Neuron (in vitro differentiated cells): ENCODE results near the gene EFNA5.

Experiments
- H2AFZ ChIP-seq: one replicate; pipeline ENCODE4 v1.6.1; 2013; ENCODE audit warnings: low read depth, mild to moderate bottlenecking, inconsistent platforms, low read length, moderate library complexity
- H3K27me3 ChIP-seq: one replicate; pipeline ENCODE4 v1.6.1; 2013; ENCODE audit warnings: low read length; ENCODE audit not compliant: insufficient read depth
- H3K36me3 ChIP-seq: one replicate; pipeline ENCODE4 v1.6.1; 2013; ENCODE audit warnings: low read length; ENCODE audit not compliant: insufficient read depth
- H3K4me1 ChIP-seq: one replicate; pipeline ENCODE4 v1.6.1; 2013; ENCODE audit warnings: low read length; ENCODE audit not compliant: insufficient read depth
- H3K4me3 ChIP-seq: 2 replicates; pipeline ENCODE4 v1.5.1; 2013; ENCODE audit warnings: mild to moderate bottlenecking, low read length, moderate library complexity
- H3K9me3 ChIP-seq: one replicate; pipeline ENCODE4 v1.6.1; 2013; ENCODE audit warnings: low read length

EFNA5 gene

DNA sequence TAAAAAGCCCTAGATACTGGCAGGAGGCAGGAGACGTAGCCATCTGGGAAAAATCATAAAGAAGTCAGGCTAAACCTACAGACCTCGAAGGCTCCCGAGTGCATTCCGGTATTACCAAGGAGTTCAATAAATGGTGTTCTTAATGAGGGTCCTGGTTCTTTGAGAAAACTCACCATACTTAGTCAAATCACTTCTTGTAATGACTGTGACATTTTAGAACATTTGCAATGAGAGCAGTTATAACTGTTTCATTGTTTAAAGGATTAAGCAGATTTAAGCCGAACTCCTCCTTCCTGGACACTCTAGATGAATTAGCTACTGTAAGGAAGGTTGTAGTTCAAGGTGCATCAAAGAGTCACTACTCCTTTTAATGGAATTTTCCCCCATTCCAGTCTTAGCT, 67.8 kb downstream of the EFNA5 start:
- Histone ChIP-seq H3K36me3 (peaks cover 4% of the 10 kb centered on the region), H3K4me1 (peaks cover 8% of the 10 kb centered on the region), H2AFZ (no peak overlapping the region), H3K4me3 (no peak overlapping the region), H3K9me3 (no peaks in the 10 kb centered on the region), H3K27me3 (no peaks in the 10 kb centered on the region)

DNA sequence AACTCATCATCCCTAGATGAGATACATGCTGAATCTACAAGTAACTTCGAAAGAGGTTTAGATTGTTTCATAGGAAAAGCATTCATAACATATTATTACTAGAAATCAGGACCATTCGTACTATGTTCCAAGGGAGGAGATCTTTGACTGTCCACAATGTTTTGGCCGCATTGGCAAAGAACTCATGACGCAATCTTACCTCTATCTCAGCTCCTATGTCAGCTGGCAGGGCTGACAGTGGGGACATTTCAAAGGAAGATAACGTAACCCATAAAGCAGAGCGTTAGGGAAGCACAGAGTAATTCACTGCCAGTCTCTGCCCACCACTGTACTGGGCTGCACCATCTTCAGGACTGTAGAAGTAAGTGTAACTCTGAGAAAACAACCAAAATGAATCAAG, 69.7 kb downstream of the EFNA5 start:
- Histone ChIP-seq H3K9me3 (no peaks in the 10 kb centered on the region), H3K4me3 (no peak overlapping the region), H3K4me1 (no peaks in the 10 kb centered on the region), H3K27me3 (no peaks in the 10 kb centered on the region), H2AFZ (no peak overlapping the region), H3K36me3 (peaks cover 4% of the 10 kb centered on the region)

DNA sequence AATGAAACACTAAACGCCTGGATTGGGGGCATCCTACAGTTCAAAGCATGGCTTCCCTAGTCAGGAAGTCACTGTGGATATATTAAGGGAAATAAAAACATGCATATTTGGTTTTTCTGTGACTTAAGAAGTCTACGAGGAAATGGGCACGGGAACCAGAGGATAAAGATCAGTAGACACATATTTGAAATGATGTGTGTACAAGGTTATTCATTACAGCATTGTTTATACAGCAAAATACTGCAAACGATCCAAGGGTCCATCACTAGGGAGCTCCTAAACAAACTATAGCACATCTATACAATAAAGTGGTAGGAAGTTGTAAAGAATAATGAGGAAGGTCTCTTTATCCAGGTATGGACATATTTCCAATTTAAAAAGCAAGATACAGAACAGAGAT, 71.8 kb downstream of the EFNA5 start:
- Histone ChIP-seq H3K4me1 (no peaks in the 10 kb centered on the region), H3K27me3 (no peaks in the 10 kb centered on the region), H3K9me3 (no peaks in the 10 kb centered on the region), H3K4me3 (no peak overlapping the region), H2AFZ (no peak overlapping the region), H3K36me3 (peaks cover 4% of the 10 kb centered on the region)

DNA sequence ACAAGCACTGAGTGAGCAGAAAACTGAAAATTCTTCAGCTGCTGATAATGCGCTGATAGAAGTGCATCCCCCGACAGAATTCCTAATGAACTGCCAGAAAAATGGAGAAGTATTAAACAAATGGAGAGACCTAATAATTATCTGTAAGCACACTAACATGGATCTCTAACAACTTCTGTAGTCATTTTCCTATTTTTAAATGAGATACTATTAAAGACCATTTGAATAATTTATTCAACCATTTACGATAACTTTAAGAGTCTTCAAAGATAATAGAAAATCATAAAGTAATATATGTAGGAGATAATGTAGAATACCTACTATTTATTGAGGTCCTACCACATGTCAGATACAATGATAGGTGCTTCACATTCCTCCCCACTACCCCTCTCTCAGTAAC, 72.9 kb downstream of the EFNA5 start:
- H3K27me3 ChIP-seq = no peaks in the 10 kb centered on the region
- no peak overlapping the region for H3K4me3 ChIP-seq
- H3K36me3 ChIP-seq = peaks cover 4% of the 10 kb centered on the region
- no peaks in the 10 kb centered on the region for H3K9me3 ChIP-seq
- peaks cover 9% of the 10 kb centered on the region for H3K4me1 ChIP-seq
- no peak overlapping the region for H2AFZ ChIP-seq

DNA sequence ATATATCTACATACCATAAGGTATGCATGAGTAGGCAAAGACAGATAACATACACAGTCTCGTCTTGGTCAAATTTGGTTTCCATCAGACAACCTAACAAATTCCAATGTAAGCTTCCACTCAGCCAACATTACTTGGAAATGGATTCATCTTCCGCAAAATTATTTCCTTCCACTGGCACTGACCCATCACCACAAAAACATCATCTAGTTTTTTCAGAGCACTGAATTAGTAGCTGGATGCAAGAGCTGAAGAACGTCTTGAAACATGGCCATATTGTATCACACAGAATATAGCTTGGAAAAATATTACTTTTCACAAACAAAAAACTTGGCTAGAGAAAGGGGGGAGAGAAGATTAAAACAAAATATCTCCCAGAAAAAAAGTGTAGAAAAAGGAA, 73.5 kb downstream of the EFNA5 start:
- Histone ChIP-seq H3K4me3 (no peak overlapping the region), H3K4me1 (peaks cover 14% of the 10 kb centered on the region), H2AFZ (no peak overlapping the region), H3K9me3 (no peaks in the 10 kb centered on the region), H3K36me3 (peaks cover 4% of the 10 kb centered on the region), H3K27me3 (no peaks in the 10 kb centered on the region)

DNA sequence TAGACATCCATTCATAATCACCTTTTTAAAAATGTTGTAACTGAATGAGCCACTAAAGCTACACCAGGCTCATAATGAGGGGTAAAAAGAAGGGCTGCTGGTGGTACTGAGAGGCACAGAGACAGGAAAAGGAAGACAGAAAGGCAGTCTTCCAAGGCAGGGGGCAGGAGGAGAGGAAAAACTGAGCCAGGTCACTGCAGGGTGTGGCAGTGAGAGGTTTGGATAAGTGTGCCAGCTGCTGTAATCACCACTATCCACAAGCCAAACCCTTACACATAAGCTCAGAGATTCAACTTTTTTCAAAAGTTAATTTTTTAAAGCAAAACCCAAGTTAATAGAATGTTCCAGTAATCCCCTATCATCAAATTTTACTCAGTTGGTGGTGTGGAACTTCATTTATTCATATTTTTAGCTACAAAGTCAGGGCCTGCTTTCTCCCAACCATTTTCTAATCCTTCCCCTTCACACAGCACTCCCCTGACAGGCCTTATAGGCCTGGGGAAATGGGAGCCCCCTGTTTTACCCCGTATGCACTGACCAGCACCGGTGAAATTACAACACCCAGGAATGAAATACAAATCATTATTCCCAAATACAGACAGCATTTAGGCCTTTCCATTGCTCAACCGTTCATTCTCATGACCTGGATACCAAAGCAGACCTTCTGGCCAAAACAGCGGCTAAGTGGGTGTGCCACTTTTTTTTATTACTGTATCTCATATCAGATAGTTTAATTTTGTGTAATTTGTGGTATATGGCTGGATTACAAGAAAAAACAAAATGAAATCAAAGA, 76.3 kb downstream of the EFNA5 start:
- H3K27me3 ChIP-seq = no peaks in the 10 kb centered on the region

DNA sequence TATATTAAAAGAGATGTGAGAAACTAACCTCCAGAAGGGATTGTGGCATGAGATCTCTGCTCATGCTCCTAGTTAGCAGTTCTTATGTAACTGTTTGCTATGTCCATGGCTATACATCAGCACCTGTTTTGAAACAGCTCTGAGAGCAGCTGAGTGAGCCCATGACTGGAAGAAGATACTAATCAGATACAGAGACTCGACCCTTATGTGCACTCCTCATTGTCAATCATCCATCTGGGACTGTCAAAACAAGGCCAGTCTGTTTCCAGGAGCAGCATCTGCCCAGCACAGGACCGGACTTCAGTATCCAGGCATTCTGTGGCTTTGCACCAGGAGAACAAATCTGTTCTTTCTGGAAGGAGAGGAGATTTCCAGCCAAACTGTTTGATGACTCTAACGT, 77.7 kb downstream of the EFNA5 start:
- Histone ChIP-seq H3K4me3 (no peak overlapping the region), H3K36me3 (no peaks in the 10 kb centered on the region), H2AFZ (no peak overlapping the region), H3K27me3 (no peaks in the 10 kb centered on the region), H3K9me3 (no peaks in the 10 kb centered on the region), H3K4me1 (peaks cover 14% of the 10 kb centered on the region)

More for the DNA sequence above, 76.3 kb downstream of the EFNA5 start:
- peaks cover 14% of the 10 kb centered on the region for H3K4me1 ChIP-seq
- H2AFZ ChIP-seq = no peak overlapping the region
- H3K4me3 ChIP-seq = no peak overlapping the region
- no peaks in the 10 kb centered on the region for H3K36me3 ChIP-seq
- H3K9me3 ChIP-seq = no peaks in the 10 kb centered on the region

DNA sequence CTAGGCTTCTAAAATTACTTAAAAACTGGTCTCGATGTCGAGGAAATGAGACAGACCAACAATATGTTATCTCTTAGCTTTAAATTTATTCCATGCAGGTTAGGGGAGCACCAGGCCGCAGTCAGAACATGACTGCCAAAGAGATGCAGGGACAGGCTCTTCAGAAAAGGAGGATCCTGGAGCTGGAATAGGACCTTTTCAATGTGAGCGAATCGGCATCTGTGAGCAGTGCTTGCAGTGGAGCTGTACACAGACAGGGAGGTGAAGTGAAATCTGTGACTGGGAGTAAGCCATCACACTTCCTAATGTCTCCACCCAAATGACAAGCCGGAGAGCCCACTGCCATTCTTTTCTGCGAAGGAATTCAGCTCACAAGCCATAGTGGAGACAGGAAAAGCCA, 78.2 kb downstream of the EFNA5 start:
- Histone ChIP-seq H3K4me3 (no peak overlapping the region), H3K4me1 (peaks cover 14% of the 10 kb centered on the region), H3K27me3 (no peaks in the 10 kb centered on the region), H3K36me3 (no peaks in the 10 kb centered on the region), H3K9me3 (no peaks in the 10 kb centered on the region), H2AFZ (no peak overlapping the region)

DNA sequence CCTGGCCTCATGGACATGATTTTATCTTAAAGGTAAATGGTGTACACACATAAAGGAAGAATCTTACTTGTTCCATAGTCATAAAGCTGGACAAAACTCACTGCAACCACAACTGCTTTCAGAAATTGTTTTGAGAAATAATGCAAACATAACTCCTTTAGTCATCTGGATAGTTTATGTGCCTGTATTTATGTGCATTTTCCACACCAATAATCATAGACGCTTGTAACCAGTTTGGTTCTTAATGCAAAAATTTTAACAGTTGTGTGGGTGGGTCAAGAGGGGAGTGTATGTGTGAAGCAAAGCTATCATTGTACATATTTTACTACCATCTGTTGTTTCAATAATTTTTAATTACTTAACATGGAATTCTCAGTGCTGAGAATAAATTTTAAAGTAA, 80.1 kb downstream of the EFNA5 start:
- Histone ChIP-seq H2AFZ (no peak overlapping the region), H3K4me3 (no peak overlapping the region), H3K27me3 (no peaks in the 10 kb centered on the region), H3K9me3 (no peaks in the 10 kb centered on the region), H3K36me3 (no peaks in the 10 kb centered on the region), H3K4me1 (peaks cover 14% of the 10 kb centered on the region)

DNA sequence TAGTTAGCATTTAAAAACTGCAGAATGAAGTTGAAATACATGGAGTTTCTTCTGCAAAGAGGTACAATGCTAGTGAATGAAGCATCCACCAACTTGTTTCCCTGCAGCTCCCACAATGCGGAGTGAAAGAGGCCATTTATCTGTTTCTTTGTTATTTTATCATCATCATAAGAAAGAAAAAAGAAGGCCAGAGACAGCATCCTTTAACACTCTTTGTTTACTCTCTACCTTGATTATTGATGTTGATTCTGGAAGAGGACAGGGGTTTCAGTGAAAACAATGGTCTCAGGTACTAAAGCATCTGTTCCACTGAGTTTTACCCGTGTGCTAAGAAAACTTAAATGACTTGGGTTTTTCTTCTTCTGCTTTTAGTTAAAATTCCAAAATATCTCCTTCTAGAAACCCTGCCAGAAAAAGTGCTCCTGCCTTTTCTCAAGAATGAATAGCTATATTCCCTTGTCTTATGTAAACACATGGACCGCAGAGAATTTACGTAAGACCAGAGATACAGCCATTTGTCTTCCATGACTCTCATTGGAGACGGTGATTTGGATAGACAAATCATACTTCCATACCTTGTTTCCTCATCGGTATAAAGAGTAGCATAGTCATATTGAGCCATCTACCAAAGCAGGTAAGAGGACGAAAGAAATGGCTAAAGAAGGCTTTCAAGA, 81.1 kb downstream of the EFNA5 start:
- H3K9me3 ChIP-seq = peaks cover 1% of the 10 kb centered on the region
- peaks cover 14% of the 10 kb centered on the region for H3K4me1 ChIP-seq
- no peak overlapping the region for H2AFZ ChIP-seq

DNA sequence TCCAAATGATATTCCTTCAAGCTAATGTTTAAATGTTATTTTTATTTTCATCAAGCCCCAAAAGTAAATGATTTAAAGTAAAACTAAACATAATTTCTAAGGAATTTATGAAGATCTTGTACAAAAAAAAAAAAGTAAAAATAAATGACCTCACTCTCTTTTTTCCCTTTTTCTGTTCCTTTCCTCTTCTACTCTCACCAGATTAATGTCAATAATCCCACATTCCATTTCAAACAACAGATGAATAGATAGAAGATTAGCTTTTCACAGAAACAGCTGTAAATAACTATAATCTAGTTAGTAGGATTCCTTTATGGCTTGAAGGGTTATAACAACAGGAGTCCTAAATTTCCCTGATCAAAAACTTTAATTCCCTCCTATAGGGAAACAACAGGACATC, 88.1 kb downstream of the EFNA5 start:
- Histone ChIP-seq H3K4me1 (peaks cover 8% of the 10 kb centered on the region), H3K36me3 (no peaks in the 10 kb centered on the region), H2AFZ (no peak overlapping the region), H3K27me3 (no peaks in the 10 kb centered on the region), H3K9me3 (peaks cover 1% of the 10 kb centered on the region), H3K4me3 (no peak overlapping the region)

More for the DNA sequence above, 81.1 kb downstream of the EFNA5 start:
- H3K27me3 ChIP-seq = no peaks in the 10 kb centered on the region
- no peak overlapping the region for H3K4me3 ChIP-seq
- no peaks in the 10 kb centered on the region for H3K36me3 ChIP-seq

DNA sequence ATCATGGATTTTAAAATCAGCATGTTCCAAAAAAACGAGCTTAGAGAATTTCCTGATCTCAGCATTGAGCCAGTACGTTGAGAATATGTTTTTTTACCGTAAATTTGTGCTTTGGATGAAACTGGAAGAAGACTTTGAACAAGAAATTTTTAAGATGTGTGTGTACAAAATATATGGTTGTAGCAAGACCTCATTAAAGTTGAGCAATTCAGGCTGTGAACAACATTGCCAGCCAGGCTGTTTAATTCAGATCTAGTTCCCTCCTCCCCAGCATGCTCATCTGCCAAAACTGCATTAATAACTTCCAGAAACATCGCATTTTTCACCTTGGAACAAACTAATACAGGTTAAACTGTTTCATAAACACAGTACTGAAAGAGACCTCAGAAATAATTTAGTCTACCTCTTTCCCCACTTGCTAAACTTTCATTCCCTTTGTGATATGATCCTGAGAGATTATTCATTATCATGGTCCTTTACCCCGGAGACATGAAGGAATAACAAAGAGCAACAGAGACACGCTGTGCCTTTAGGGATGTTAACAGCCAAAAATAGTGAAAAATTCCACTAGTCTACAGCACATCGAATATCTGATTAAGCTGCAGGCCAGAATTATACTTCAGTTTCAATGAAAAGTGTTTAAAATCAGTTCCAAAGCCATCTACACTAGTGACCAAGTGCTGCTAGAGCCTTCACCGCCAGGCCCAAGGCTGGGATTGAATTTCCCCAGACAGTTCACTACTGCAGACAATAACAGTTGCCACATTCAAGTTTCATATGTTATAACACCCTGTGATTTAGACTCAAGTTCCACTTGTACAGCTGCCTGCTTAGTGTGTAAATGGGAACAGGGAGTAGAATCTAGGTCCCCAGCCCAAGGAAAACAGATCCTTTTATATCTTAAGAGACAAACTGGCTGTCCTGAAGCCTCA, 89.6 kb downstream of the EFNA5 start:
- peaks cover 1% of the 10 kb centered on the region for H3K9me3 ChIP-seq
- no peak overlapping the region for H3K4me3 ChIP-seq
- no peaks in the 10 kb centered on the region for H3K36me3 ChIP-seq
- H2AFZ ChIP-seq = no peak overlapping the region
- no peaks in the 10 kb centered on the region for H3K27me3 ChIP-seq
- peaks cover 8% of the 10 kb centered on the region for H3K4me1 ChIP-seq
